Testis (tissue), 5 donors: Measurements from ENCODE around the gene CUL4B. TPM values are rescaled to one million over a fixed set of nuclear protein-coding genes. Genes with fewer than 3 reads are reported as not detected.

Experiments
- DNase-seq: peaks from one replicate; pipeline ENCODE4 v3.0.0-alpha.2; 2019
- H3K27ac ChIP-seq, 2 donors: fragments of 200-600 bp; sonication (generic); one replicate each; pipeline ENCODE4 v1.5.1; 2019
- H3K27me3 ChIP-seq: fragments of 200-600 bp; sonication (generic); one replicate; pipeline ENCODE4 v1.5.1; 2019
- H3K36me3 ChIP-seq: fragments of 200-600 bp; sonication (generic); one replicate; pipeline ENCODE4 v1.5.1; 2017; ENCODE audit warnings: low read depth; ENCODE audit errors: missing control alignments
- H3K4me1 ChIP-seq: fragments of 200-600 bp; sonication (generic); one replicate; pipeline ENCODE4 v1.5.1; 2019
- H3K4me3 ChIP-seq, 2 donors: fragments of 200-600 bp; sonication (generic); one replicate each; pipeline ENCODE4 v1.5.1; 2017 to 2019
- H3K9me3 ChIP-seq: fragments of 200-600 bp; sonication (generic); one replicate; pipeline ENCODE4 v1.5.1; 2017
- CTCF ChIP-seq, 3 experiments: fragments of 450-650 bp in 2 of 3; fragments of 200-600 bp in 1 of 3; sonication (generic) in 1 of 3; IDR thresholded peaks; one replicate each; pipeline ENCODE4 v1.5.1; 2016 to 2019; ENCODE audit warnings: antibody characterized with exemption in 3 of 3, mild to moderate bottlenecking in 2 of 3, moderate library complexity in 1 of 3
- POLR2A ChIP-seq: fragments of 450-650 bp; IDR thresholded peaks from one replicate; pipeline ENCODE4 v1.6.1; 2017; ENCODE audit warnings: antibody characterized with exemption, mild to moderate bottlenecking, moderate library complexity
- WGBS, 2 donors: methylation state at CpG; one replicate each; pipeline ENCODE4 v1.1.5; 2018; 5-methylcytosine and 5-hydroxymethylcytosine counted together
- intact Hi-C: fragments of 100-400 bp; cut with DNase I; formaldehyde crosslinking; loops from one replicate; pipeline ENCODE4 v1.15.1; 2023; ENCODE audit warnings: low total_unique reads
- long read RNA-seq, 2 donors: transcript quantifications; one replicate each; lab custom pipeline, GENCODE V29; 2026
- polyA plus RNA-seq: library from polyadenylated mRNA; stranded (reverse); fragments of 350-450 nt; fragmentation: Illumina TruSeq; extraction: RNeasy Lipid Tissue Mini Kit (QIAGEN cat#74804); gene quantifications from one replicate; pipeline ENCODE4 v1.2.3, GENCODE V29; 2014; ENCODE audit warnings: low read depth, low replicate concordance; ENCODE audit not compliant: insufficient read depth
- total RNA-seq, 2 donors: library from RNA; depleted of rRNA; stranded (reverse); fragments of >200 nt; gene quantifications; one replicate each; pipeline ENCODE4 v1.2.3, GENCODE V29; 2016

Gene CUL4B
- total RNA-seq (100 to 1,000 TPM; 111 to 123 TPM), polyA plus RNA-seq (62.0 TPM)
- long read RNA-seq, donor 1, full-length matches to known transcripts = 6 of 14 reads
- long read RNA-seq, donor 1, partial matches to known transcripts = 8 of 14 reads
- long read RNA-seq, donor 1, other reads (novel, unspliced or antisense) = 0 of 14 reads
- long read RNA-seq, donor 2, full-length matches to known transcripts = 6 of 105 reads
- long read RNA-seq, donor 2, partial matches to known transcripts = 66 of 105 reads
- long read RNA-seq, donor 2, other reads (novel, unspliced or antisense) = 33 of 105 reads

- Histone ChIP-seq H3K4me3 (peak within 1 kb of the TSS; percentile 58 to 72), H3K9me3 (no peaks in the 10 kb centered on the region), H3K36me3 (no peaks in the 10 kb centered on the region), H3K27me3 (no peaks in the 10 kb centered on the region), H3K4me1 (peaks cover 6% of the 10 kb centered on the region), H3K27ac (peak within 1 kb of the TSS; percentile 93 to 95)
- intact Hi-C loops = no loop called here
- TF ChIP-seq POLR2A = no peak
- no peak for TF ChIP-seq CTCF (IDR thresholded peaks at IDR 0.05)
- 1% methylated on average over 16 to 39 of the region's 54 CpGs for WGBS, 2 donors
- DNase-seq = peak; percentile 96
These were observed at the start of gene CUL4B for GRCh38 chrX:120560842-120561633. CUL4B (minus strand) TSS chrX:120560962; CDS start chrX:120560638, 324 bp downstream.

- peak overlapping the region; percentile 61 to 68 for H3K4me3 ChIP-seq
- no peaks in the 10 kb centered on the region for H3K4me1 ChIP-seq
- DNase-seq = no peak
- peak overlapping the region; percentile 63 to 78 for H3K27ac ChIP-seq
- no peak for TF ChIP-seq POLR2A
- TF ChIP-seq CTCF (IDR thresholded peaks at IDR 0.05) = no peak
- no peaks in the 10 kb centered on the region for H3K36me3 ChIP-seq
- intact Hi-C loops = no loop called here
- H3K9me3 ChIP-seq = no peaks in the 10 kb centered on the region
- H3K27me3 ChIP-seq = no peaks in the 10 kb centered on the region
- WGBS, 2 donors = 0% methylated on average over 5 of the region's 5 CpGs
These were observed 43.6 kb upstream of the CUL4B start for GRCh38 chrX:120604361-120604782.

DNA sequence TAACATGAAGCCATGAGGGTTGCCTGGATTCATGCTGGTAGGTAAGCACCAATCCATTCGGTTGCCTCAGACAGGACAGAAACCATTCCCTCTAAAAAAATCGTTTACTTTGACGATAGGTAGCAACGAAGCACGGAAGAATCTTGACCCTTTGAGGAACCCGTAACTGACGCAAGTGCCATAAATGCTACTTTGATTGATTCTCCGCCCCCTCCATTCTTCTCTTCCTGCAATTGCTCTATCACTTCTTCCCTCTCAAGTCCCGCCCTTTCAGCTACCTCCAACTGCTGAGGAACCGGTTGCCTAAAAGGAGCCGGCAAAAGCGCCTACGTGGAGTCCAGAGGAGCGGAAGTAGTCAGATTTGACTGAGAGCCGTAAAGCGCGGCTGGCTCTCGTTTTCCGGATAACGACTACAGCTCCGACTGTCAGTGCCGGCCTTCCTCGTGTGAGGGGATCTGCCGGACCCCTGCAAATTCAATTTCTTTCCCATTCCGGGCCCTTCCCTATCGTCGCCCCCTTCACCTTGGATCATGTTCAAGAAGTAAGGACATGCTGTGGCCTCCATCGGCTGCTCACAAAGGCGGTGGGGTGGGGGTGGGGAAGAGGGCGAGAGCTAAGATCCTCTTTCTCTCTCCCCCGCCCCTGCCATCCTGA, 43.1 kb upstream of the CUL4B start, which contains the start of gene MCTS1:
TSS of gene MCTS1 (plus strand) at position 395 of the 654 bp plus-strand sequence. CDS start at position 531, 136 bp downstream.
- 0% methylated on average over 5 to 31 of the region's 31 CpGs for WGBS, 2 donors
- intact Hi-C loops = no loop called here

DNA sequence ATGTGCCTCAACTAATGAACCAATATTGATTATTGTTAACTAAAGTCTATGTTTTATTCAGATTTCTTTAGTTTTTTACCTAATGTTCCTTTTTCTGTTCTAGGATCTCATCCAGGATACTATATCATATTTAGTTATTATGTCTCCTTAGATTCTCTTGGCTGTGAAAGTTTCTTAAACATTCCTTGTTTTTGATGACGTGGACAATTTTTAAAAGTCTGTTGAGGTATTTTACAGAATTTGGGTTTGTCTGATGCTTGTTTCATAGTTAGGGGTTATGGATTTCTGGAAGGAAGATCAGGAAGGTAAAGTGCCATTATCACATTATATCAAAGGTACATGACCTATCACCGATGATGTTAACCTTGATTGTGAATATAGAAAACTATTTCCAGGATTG, 24.9 kb upstream of the CUL4B start:
- H3K4me1 ChIP-seq = no peaks in the 10 kb centered on the region
- no peaks in the 10 kb centered on the region for H3K9me3 ChIP-seq

More for the DNA sequence above, 43.1 kb upstream of the CUL4B start, which contains the start of gene MCTS1:
- Histone ChIP-seq H3K36me3 (no peaks in the 10 kb centered on the region), H3K27me3 (no peaks in the 10 kb centered on the region), H3K4me3 (peak within 1 kb of the TSS; percentile 61 to 68), H3K9me3 (no peaks in the 10 kb centered on the region), H3K27ac (peak within 1 kb of the TSS; percentile 63 to 78), H3K4me1 (no peaks in the 10 kb centered on the region)
- TF ChIP-seq POLR2A (no peak), CTCF (IDR thresholded peaks at IDR 0.05) (peak in 1 of 3 experiments; percentile 3)
- peak; percentile 90 for DNase-seq

More for the DNA sequence above, 24.9 kb upstream of the CUL4B start:
- no peaks in the 10 kb centered on the region for H3K36me3 ChIP-seq
- intact Hi-C loops = no loop called here
- TF ChIP-seq CTCF (IDR thresholded peaks at IDR 0.05) = no peak
- no peak for TF ChIP-seq POLR2A
- DNase-seq = no peak
- H3K4me3 ChIP-seq = no peak overlapping the region
- H3K27ac ChIP-seq = no peak overlapping the region
- 91 to 96% methylated on average over 2 of the region's 2 CpGs for WGBS, 2 donors
- no peaks in the 10 kb centered on the region for H3K27me3 ChIP-seq
